Measurements from ENCODE around the gene SUGT1. TPM values are rescaled to one million over a fixed set of nuclear protein-coding genes. Genes with fewer than 3 reads are reported as not detected.

The SUGT1 gene
- total RNA-seq, 1 experiment from 2014 or later: 43.2 TPM

GRCh38 chr13:52736891-52737290 is 84.3 kb downstream of the SUGT1 start:
- no peak for ATAC-seq
- Histone ChIP-seq H3K36me3 (ENCODE audit: control insufficient read depth, insufficient read depth, low read length) (no peaks in the 10 kb centered on the region), H3K27ac (ENCODE audit: low read length) (no peak overlapping the region), H3K4me3 (ENCODE audit: low read depth in 2 of 2, low read length in 2 of 2) (no peak overlapping the region), H3K9me3 (ENCODE audit: control insufficient read depth, insufficient read depth, low read depth, low read length) (no peaks in the 10 kb centered on the region), H3K27me3 (ENCODE audit: control insufficient read depth, insufficient read depth, low read length) (no peaks in the 10 kb centered on the region; the same call in 1 of the 2 replicates), H3K4me1 (ENCODE audit: control insufficient read depth, insufficient read depth, low read length) (no peaks in the 10 kb centered on the region)
- intact Hi-C loops (cut with micrococcal nuclease; ENCODE audit: unreplicated experiment): no loop called here
- TF ChIP-seq SIN3A (IDR thresholded peaks at IDR 0.05; ENCODE audit: borderline replicate concordance, insufficient read depth, low read depth, low read length): no peak
- TF ChIP-seq, protein P1, sequence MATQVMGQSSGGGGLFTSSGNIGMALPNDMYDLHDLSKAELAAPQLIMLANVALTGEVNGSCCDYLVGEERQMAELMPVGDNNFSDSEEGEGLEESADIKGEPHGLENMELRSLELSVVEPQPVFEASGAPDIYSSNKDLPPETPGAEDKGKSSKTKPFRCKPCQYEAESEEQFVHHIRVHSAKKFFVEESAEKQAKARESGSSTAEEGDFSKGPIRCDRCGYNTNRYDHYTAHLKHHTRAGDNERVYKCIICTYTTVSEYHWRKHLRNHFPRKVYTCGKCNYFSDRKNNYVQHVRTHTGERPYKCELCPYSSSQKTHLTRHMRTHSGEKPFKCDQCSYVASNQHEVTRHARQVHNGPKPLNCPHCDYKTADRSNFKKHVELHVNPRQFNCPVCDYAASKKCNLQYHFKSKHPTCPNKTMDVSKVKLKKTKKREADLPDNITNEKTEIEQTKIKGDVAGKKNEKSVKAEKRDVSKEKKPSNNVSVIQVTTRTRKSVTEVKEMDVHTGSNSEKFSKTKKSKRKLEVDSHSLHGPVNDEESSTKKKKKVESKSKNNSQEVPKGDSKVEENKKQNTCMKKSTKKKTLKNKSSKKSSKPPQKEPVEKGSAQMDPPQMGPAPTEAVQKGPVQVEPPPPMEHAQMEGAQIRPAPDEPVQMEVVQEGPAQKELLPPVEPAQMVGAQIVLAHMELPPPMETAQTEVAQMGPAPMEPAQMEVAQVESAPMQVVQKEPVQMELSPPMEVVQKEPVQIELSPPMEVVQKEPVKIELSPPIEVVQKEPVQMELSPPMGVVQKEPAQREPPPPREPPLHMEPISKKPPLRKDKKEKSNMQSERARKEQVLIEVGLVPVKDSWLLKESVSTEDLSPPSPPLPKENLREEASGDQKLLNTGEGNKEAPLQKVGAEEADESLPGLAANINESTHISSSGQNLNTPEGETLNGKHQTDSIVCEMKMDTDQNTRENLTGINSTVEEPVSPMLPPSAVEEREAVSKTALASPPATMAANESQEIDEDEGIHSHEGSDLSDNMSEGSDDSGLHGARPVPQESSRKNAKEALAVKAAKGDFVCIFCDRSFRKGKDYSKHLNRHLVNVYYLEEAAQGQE (IDR thresholded peaks at IDR 0.05; ENCODE audit: insufficient read depth in 1 of 2, low read depth in 2 of 2, low read length in 1 of 2): no peak
- TF ChIP-seq, protein P2, sequence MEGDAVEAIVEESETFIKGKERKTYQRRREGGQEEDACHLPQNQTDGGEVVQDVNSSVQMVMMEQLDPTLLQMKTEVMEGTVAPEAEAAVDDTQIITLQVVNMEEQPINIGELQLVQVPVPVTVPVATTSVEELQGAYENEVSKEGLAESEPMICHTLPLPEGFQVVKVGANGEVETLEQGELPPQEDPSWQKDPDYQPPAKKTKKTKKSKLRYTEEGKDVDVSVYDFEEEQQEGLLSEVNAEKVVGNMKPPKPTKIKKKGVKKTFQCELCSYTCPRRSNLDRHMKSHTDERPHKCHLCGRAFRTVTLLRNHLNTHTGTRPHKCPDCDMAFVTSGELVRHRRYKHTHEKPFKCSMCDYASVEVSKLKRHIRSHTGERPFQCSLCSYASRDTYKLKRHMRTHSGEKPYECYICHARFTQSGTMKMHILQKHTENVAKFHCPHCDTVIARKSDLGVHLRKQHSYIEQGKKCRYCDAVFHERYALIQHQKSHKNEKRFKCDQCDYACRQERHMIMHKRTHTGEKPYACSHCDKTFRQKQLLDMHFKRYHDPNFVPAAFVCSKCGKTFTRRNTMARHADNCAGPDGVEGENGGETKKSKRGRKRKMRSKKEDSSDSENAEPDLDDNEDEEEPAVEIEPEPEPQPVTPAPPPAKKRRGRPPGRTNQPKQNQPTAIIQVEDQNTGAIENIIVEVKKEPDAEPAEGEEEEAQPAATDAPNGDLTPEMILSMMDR (IDR thresholded peaks at IDR 0.05): no peak
- TF ChIP-seq TCF7L2 (IDR thresholded peaks at IDR 0.05; ENCODE audit: low read depth, low read length): no peak
- TF ChIP-seq POLR2AphosphoS5 (IDR thresholded peaks at IDR 0.05; ENCODE audit: low read depth, low read length): no peak
- ChIA-PET CTCF (no interaction called here), POLR2A (no interaction called here)
- DNase-seq (ENCODE audit: low read depth, low spot score): no peak
- in situ Hi-C loops (cut with HindIII; ENCODE audit: low pct_unique_long_range_greater_than_20kb, low sequenced_read_pairs): no loop called here
- BruUV-seq (replicated peaks): no TSS peak

GRCh38 chr13:52737451-52737850 is 84.8 kb downstream of the SUGT1 start:
- Histone ChIP-seq H3K36me3 (ENCODE audit: control insufficient read depth, insufficient read depth, low read length) (no peaks in the 10 kb centered on the region), H3K9me3 (ENCODE audit: control insufficient read depth, insufficient read depth, low read depth, low read length) (no peaks in the 10 kb centered on the region), H3K4me3 (ENCODE audit: low read depth in 2 of 2, low read length in 2 of 2) (no peak overlapping the region), H3K27ac (ENCODE audit: low read length) (no peak overlapping the region), H3K4me1 (ENCODE audit: control insufficient read depth, insufficient read depth, low read length) (no peaks in the 10 kb centered on the region), H3K27me3 (ENCODE audit: control insufficient read depth, insufficient read depth, low read length) (no peaks in the 10 kb centered on the region; the same call in 1 of the 2 replicates)
- intact Hi-C loops (cut with micrococcal nuclease; ENCODE audit: unreplicated experiment) (no loop called here), in situ Hi-C loops (cut with HindIII; ENCODE audit: low pct_unique_long_range_greater_than_20kb, low sequenced_read_pairs) (no loop called here)
- ChIA-PET CTCF (no interaction called here), POLR2A (no interaction called here)
- DNase-seq (ENCODE audit: low read depth, low spot score): no peak
- BruUV-seq (replicated peaks): no TSS peak
- TF ChIP-seq, protein P1 (IDR thresholded peaks at IDR 0.05; ENCODE audit: insufficient read depth in 1 of 2, low read depth in 2 of 2, low read length in 1 of 2): no peak
- TF ChIP-seq POLR2AphosphoS5 (IDR thresholded peaks at IDR 0.05; ENCODE audit: low read depth, low read length) (no peak), TCF7L2 (IDR thresholded peaks at IDR 0.05; ENCODE audit: low read depth, low read length) (no peak), SIN3A (IDR thresholded peaks at IDR 0.05; ENCODE audit: borderline replicate concordance, insufficient read depth, low read depth, low read length) (no peak)
- TF ChIP-seq, protein P2 (IDR thresholded peaks at IDR 0.05): no peak
- no peak for ATAC-seq
